Immature natural killer cell (primary cell): ENCODE results near the gene NUMA1. TPM values are rescaled to one million over a fixed set of nuclear protein-coding genes. Genes with fewer than 3 reads are reported as not detected.
A peak's percentile ranks its signal among the peaks of the same experiment; 100 is the strongest.

Experiments
- DNase-seq, 3 donors: peaks; one replicate each; pipeline ENCODE4 v3.0.0; 2022; ENCODE audit warnings: mixed read lengths in 1 of 3
- H3K27ac Mint-ChIP-seq, 6 donors: one replicate each; pipeline ENCODE4 v1.8.0; 2020; ENCODE audit warnings: mixed read lengths in 6 of 6, mild to moderate bottlenecking in 5 of 6, inconsistent platforms in 4 of 6, moderate library complexity in 3 of 6
- H3K27me3 Mint-ChIP-seq, 3 donors: one replicate each; pipeline ENCODE4 v1.8.0; 2020 to 2021; ENCODE audit warnings: low read depth in 3 of 3, mild to moderate bottlenecking in 3 of 3, mixed read lengths in 3 of 3, moderate library complexity in 3 of 3, inconsistent platforms in 1 of 3
- H3K36me3 Mint-ChIP-seq, 3 donors: one replicate each; pipeline ENCODE4 v1.8.0; 2020; ENCODE audit warnings: mixed read lengths in 3 of 3, inconsistent platforms in 2 of 3, mild to moderate bottlenecking in 2 of 3
- H3K4me1 Mint-ChIP-seq, 2 donors: one replicate each; pipeline ENCODE4 v1.8.0; 2020; ENCODE audit warnings: inconsistent platforms in 2 of 2, mild to moderate bottlenecking in 2 of 2, mixed read lengths in 2 of 2, moderate library complexity in 1 of 2
- H3K4me3 Mint-ChIP-seq, 5 donors: one replicate each; pipeline ENCODE4 v1.8.0; 2020; ENCODE audit warnings: mild to moderate bottlenecking in 5 of 5, mixed read lengths in 5 of 5, inconsistent platforms in 3 of 5, moderate library complexity in 3 of 5
- H3K9me3 Mint-ChIP-seq, 6 donors: one replicate each; pipeline ENCODE4 v1.8.0; 2020; ENCODE audit warnings: mild to moderate bottlenecking in 6 of 6, mixed read lengths in 6 of 6, inconsistent platforms in 4 of 6, moderate library complexity in 3 of 6
- polyA plus RNA-seq, 3 donors: library from polyadenylated mRNA; unstranded; fragments of 300-500 nt; fragmentation: Illumina TruSeq; gene quantifications; one replicate each; pipeline ENCODE4 v1.2.3, GENCODE V29; 2021

Gene NUMA1
- polyA plus RNA-seq, 3 donors from 2014 or later: 2.7 to 92.5 (median 10.5) TPM

GRCh38 chr11:72003776-72004171 lies 76.6 kb downstream of the NUMA1 start:
- H3K27me3 Mint-ChIP-seq: peaks cover 2 to 11% (median 5%) of the 10 kb centered on the region in 3 donors
- peaks cover 23 to 44% (median 23%) of the 10 kb centered on the region in 3 donors for H3K36me3 Mint-ChIP-seq
- no peak for DNase-seq
- H3K9me3 Mint-ChIP-seq: no peaks in the 10 kb centered on the region
- no peak overlapping the region for H3K27ac Mint-ChIP-seq
- H3K4me3 Mint-ChIP-seq: no peak overlapping the region
- H3K4me1 Mint-ChIP-seq: peaks cover 21 to 26% of the 10 kb centered on the region in 2 donors

- Mint-ChIP-seq H3K36me3 (peaks cover 19 to 38% (median 26%) of the 10 kb centered on the region in 3 donors), H3K27me3 (peaks cover 2 to 11% (median 5%) of the 10 kb centered on the region in 3 donors), H3K27ac (peak overlapping the region in 5 of 6 donors; percentile 7 to 63 (median 41)), H3K9me3 (no peaks in the 10 kb centered on the region), H3K4me3 (no peak overlapping the region), H3K4me1 (peaks cover 27 to 33% of the 10 kb centered on the region in 2 donors)
- no peak for DNase-seq
Measured at GRCh38 chr11:72002841-72003775, 77.2 kb downstream of the NUMA1 start.

GRCh38 chr11:72001834-72002591 lies 78.3 kb downstream of the NUMA1 start:
- no peaks in the 10 kb centered on the region for H3K9me3 Mint-ChIP-seq
- peak overlapping the region in 2 of 5 donors; percentile 1 to 15 for H3K4me3 Mint-ChIP-seq
- no peak for DNase-seq
- H3K4me1 Mint-ChIP-seq: peaks cover 29 to 34% of the 10 kb centered on the region in 2 donors
- peaks cover 15 to 28% (median 21%) of the 10 kb centered on the region in 3 donors for H3K36me3 Mint-ChIP-seq
- peaks cover 2 to 11% (median 5%) of the 10 kb centered on the region in 3 donors for H3K27me3 Mint-ChIP-seq
- H3K27ac Mint-ChIP-seq: peak overlapping the region; percentile 28 to 83 (median 66)

- Mint-ChIP-seq H3K9me3 (no peaks in the 10 kb centered on the region), H3K27me3 (peaks cover 2 to 11% (median 5%) of the 10 kb centered on the region in 3 donors), H3K4me3 (no peak overlapping the region), H3K4me1 (peaks cover 32 to 34% of the 10 kb centered on the region in 2 donors), H3K27ac (peak overlapping the region in 4 of 6 donors; percentile 3 to 70 (median 49)), H3K36me3 (peaks cover 15 to 26% (median 24%) of the 10 kb centered on the region in 3 donors)
- DNase-seq: no peak
Measured at GRCh38 chr11:72001285-72001684, 79.1 kb downstream of the NUMA1 start.

GRCh38 chr11:72000202-72000867 lies 80.0 kb downstream of the NUMA1 start:
- peaks cover 2 to 8% (median 5%) of the 10 kb centered on the region in 3 donors for H3K27me3 Mint-ChIP-seq
- H3K36me3 Mint-ChIP-seq: peaks cover 15 to 28% (median 20%) of the 10 kb centered on the region in 3 donors
- H3K27ac Mint-ChIP-seq: peak overlapping the region in 4 of 6 donors; percentile 16 to 96 (median 26)
- H3K4me1 Mint-ChIP-seq: peaks cover 32 to 34% of the 10 kb centered on the region in 2 donors
- DNase-seq: no peak
- H3K4me3 Mint-ChIP-seq: peak overlapping the region in 1 of 5 donors; percentile 7
- H3K9me3 Mint-ChIP-seq: no peaks in the 10 kb centered on the region

GRCh38 chr11:71999798-72000197 lies 80.5 kb downstream of the NUMA1 start:
- peak overlapping the region; percentile 93 to 98 (median 94) for H3K27ac Mint-ChIP-seq
- H3K27me3 Mint-ChIP-seq: peaks cover 2 to 8% (median 5%) of the 10 kb centered on the region in 3 donors
- peaks cover 15 to 30% (median 20%) of the 10 kb centered on the region in 3 donors for H3K36me3 Mint-ChIP-seq
- peaks cover 32 to 34% of the 10 kb centered on the region in 2 donors for H3K4me1 Mint-ChIP-seq
- H3K9me3 Mint-ChIP-seq: no peaks in the 10 kb centered on the region
- no peak for DNase-seq
- H3K4me3 Mint-ChIP-seq: peak overlapping the region; percentile 84 to 96 (median 88)

- Mint-ChIP-seq H3K4me3 (peak overlapping the region; percentile 84 to 96 (median 88)), H3K27ac (peak overlapping the region; percentile 93 to 98 (median 94)), H3K27me3 (peaks cover 2 to 8% (median 5%) of the 10 kb centered on the region in 3 donors), H3K4me1 (peaks cover 32 to 34% of the 10 kb centered on the region in 2 donors), H3K36me3 (peaks cover 15 to 25% (median 20%) of the 10 kb centered on the region in 3 donors), H3K9me3 (no peaks in the 10 kb centered on the region)
- DNase-seq: no peak
Measured at GRCh38 chr11:71999362-71999761, 81.0 kb downstream of the NUMA1 start.

GRCh38 chr11:71998649-71999310 lies 81.6 kb downstream of the NUMA1 start, which contains the start of gene IL18BP:
IL18BP (plus strand) TSS chr11:71998909; CDS start chr11:71999985, 1,076 bp downstream.
- DNase-seq: peak; percentile 32 to 49 (median 38)
- H3K27me3 Mint-ChIP-seq: peaks cover 2 to 6% (median 5%) of the 10 kb centered on the region in 3 donors
- H3K9me3 Mint-ChIP-seq: no peaks in the 10 kb centered on the region
- peaks cover 32 to 34% of the 10 kb centered on the region in 2 donors for H3K4me1 Mint-ChIP-seq
- H3K27ac Mint-ChIP-seq: peak within 1 kb of the TSS; percentile 93 to 98 (median 94)
- H3K36me3 Mint-ChIP-seq: peaks cover 15 to 20% (median 20%) of the 10 kb centered on the region in 3 donors
- peak within 1 kb of the TSS; percentile 84 to 96 (median 88) for H3K4me3 Mint-ChIP-seq

GRCh38 chr11:71998061-71998460 lies 82.3 kb downstream of the NUMA1 start:
- H3K4me1 Mint-ChIP-seq: peaks cover 32 to 34% of the 10 kb centered on the region in 2 donors

GRCh38 chr11:71997594-71997993 lies 82.7 kb downstream of the NUMA1 start:
- Mint-ChIP-seq H3K27me3 (peaks cover 1 to 2% (median 2%) of the 10 kb centered on the region in 3 donors), H3K9me3 (no peaks in the 10 kb centered on the region), H3K4me3 (no peak overlapping the region), H3K27ac (peak overlapping the region in 1 of 6 donors; percentile 93), H3K36me3 (peaks cover 9 to 18% (median 14%) of the 10 kb centered on the region in 3 donors), H3K4me1 (peaks cover 32 to 34% of the 10 kb centered on the region in 2 donors)
- no peak for DNase-seq

More at GRCh38 chr11:71998061-71998460, 82.3 kb downstream of the NUMA1 start:
- H3K27ac Mint-ChIP-seq: peak overlapping the region; percentile 93 to 98 (median 94)
- no peak for DNase-seq
- peak overlapping the region; percentile 84 to 96 (median 88) for H3K4me3 Mint-ChIP-seq
- H3K9me3 Mint-ChIP-seq: no peaks in the 10 kb centered on the region
- H3K27me3 Mint-ChIP-seq: peaks cover 2 to 4% (median 3%) of the 10 kb centered on the region in 3 donors
- peaks cover 14 to 20% (median 19%) of the 10 kb centered on the region in 3 donors for H3K36me3 Mint-ChIP-seq

- Mint-ChIP-seq H3K27ac (peak overlapping the region in 3 of 6 donors; percentile 32 to 69 (median 50)), H3K9me3 (no peaks in the 10 kb centered on the region), H3K4me1 (peaks cover 27 to 29% of the 10 kb centered on the region in 2 donors), H3K36me3 (peaks cover 3 to 12% (median 8%) of the 10 kb centered on the region in 3 donors), H3K27me3 (peaks cover 0 to 2% (median 1%) of the 10 kb centered on the region in 3 donors), H3K4me3 (no peak overlapping the region)
- no peak for DNase-seq
Measured at GRCh38 chr11:71996946-71997345, 83.4 kb downstream of the NUMA1 start.

GRCh38 chr11:71996517-71996916 lies 83.8 kb downstream of the NUMA1 start:
- peaks cover 0 to 2% (median 1%) of the 10 kb centered on the region in 3 donors for H3K27me3 Mint-ChIP-seq
- no peak for DNase-seq
- no peaks in the 10 kb centered on the region for H3K9me3 Mint-ChIP-seq
- H3K36me3 Mint-ChIP-seq: peaks cover 0 to 9% (median 4%) of the 10 kb centered on the region in 3 donors
- peak overlapping the region in 1 of 6 donors; percentile 50 for H3K27ac Mint-ChIP-seq
- no peak overlapping the region for H3K4me3 Mint-ChIP-seq
- peaks cover 24 to 27% of the 10 kb centered on the region in 2 donors for H3K4me1 Mint-ChIP-seq
